HS-27A (cell line): ENCODE results near the gene TM9SF2.
"Not testable (repeated sequence)": the region's sequence is repeated elsewhere in the genome, so short reads cannot be mapped to it uniquely, and the experiment has no call there.

ENCODE experiments used
- DNase-seq: peaks from one replicate; pipeline ENCODE4 v3.0.0-alpha.2; 2012; ENCODE audit warnings: low read depth, missing footprints

TM9SF2 gene

DNA sequence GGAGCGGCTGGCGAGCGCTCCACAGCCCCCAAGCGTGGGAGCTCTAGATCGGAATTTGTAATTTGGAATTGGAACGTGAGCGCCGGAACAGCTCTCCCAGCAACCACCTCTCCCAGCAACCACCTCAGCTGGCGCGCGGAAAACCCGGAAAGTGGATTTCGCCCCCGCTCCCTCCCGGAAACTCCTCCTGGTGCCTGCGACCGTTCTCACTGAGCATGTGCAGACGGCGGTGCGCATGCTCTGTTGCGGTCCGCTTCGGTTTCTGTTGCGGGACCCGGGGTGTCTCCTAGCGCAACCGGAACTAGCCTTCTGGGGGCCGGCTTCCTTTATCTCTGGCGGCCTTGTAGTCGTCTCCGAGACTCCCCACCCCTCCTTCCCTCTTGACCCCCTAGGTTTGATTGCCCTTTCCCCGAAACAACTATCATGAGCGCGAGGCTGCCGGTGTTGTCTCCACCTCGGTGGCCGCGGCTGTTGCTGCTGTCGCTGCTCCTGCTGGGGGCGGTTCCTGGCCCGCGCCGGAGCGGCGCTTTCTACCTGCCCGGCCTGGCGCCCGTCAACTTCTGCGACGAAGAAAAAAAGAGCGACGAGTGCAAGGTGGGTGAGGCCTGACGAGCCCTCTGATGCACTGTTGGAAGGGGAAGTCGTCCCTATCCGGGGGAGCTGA is at the start of gene TM9SF2:
Gene TM9SF2 (plus strand): TSS at position 289 of the 664 bp plus-strand sequence. CDS start 135 bp downstream, at position 424.
- DNase-seq: peak; percentile 59

GRCh38 chr13:99454518-99455183 is 46.6 kb upstream of the TM9SF2 start:
- DNase-seq: no peak

DNA sequence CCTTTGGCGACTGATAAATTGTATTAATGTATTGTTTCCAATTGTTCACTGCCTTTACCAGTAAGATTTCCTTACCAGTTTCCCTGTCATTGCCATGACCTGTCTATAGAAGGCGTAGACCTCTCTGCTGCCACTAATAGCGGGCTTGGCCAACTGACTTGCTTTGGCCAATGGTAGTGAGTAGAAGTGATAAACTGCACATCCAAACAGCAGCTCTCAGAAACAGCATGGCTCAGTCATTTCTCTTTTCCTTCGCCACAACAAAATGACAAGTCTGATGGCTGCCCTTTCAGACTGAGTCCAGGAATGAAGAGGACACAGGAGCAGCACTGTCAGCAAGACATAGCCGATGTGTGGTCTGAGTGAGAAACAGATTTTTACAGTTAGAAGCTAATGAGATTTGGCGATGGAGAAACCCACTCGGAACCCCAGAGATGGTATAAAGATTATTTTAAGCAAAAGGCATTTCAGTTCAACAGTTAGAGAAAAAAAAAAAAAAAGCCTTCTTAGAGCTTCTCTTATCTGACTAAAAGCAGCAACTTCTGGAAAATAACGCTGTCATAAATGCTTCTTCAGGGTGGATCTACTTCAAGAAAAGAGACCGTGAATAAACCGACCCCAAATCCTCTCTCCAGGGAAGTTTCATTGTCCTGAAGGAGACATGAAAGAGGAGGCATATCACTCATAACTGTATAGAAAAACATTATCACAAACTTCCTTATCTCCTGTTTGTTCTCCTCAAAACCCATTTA is 42.0 kb upstream of the TM9SF2 start:
- DNase-seq: no peak

DNA sequence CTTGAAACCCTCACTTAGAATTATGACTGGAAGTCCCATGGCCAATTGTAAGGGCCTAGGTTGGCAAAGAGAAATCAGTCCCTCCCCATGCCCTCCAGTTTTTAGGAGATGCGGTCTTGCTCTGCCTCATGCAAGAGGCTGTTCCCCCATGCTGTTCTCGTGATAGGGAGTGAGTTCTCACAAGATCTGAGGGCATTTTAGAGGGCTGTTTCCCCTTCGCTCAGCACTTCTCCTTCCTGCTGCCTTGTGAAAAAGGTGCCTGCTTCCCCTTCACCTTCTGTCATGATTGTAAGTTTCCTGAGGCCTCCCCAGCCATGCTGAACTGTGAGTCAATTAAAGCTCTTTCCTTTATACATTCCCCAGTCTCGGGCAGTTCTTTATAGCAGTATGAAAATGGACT is 40.5 kb upstream of the TM9SF2 start:
- DNase-seq: not testable (repeated sequence)

- no peak for DNase-seq
Measured at GRCh38 chr13:99463646-99464397, 37.5 kb upstream of the TM9SF2 start.

DNA sequence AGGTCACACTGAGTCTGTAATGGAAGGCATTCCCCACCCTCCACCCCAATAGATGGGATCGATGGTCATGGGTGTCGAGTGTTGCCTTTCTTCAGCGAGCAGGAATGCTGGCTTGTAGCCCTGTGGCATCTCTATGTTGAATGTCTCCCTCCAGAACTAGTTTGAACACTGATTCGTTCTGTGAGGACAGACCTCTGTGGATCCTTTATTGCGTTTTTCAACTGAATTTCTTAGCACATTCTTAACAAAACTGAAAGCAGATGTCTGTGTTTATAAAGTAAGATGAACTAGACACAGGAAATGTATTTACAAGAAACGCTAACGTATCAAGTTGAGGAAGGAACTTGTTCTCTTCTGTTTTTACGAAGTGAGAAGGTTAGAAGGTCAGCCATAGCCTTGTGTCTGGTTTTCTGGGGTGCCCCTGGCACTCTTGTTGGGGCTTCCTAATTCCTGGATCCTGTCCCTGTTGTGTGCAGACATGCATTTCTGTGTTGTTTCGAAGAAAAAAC is 36.8 kb upstream of the TM9SF2 start:
- no peak for DNase-seq

DNA sequence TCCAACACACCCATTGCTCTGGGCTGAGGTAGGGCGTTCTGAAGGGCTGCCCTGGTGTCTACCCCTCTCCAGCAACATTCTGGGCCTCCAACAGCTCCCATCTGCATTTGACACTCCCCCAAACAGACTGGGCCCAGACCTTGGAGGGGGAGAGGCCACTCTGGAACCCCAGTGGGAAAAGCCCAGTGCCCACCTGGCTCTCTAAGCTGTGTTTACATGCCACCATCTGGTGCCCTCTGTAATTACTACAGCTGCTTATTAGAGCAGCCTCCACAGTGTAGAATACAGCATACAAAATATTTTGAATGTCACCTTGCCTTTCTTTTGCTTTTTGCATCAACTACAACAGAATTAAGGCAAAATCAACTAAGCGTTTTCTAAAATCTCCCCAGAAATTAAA is 35.8 kb upstream of the TM9SF2 start:
- no peak for DNase-seq

DNA sequence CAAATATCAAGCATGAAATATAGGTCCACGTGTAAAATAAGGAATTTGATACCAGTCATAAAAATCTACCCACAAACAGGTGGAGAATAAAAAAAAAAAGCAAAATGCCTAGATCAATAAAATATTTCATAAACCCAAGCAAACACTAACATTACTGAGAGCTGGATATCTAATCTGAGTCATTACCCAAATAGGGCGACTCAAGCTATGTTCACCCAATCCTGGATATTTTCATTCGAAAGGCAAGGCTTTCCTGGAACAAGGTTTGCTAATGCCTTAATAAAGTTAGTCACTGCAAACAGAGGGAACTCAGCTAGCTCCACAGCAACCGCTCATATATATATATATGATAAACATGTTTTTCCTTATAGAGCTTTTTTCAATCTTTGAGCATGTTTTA is 33.5 kb upstream of the TM9SF2 start:
- no peak for DNase-seq

GRCh38 chr13:99469041-99469440 is 32.2 kb upstream of the TM9SF2 start:
- no peak for DNase-seq

- DNase-seq: no peak
Measured at GRCh38 chr13:99470027-99470426, 31.2 kb upstream of the TM9SF2 start.

- DNase-seq: no peak
Measured at GRCh38 chr13:99471221-99472121, 29.8 kb upstream of the TM9SF2 start.

DNA sequence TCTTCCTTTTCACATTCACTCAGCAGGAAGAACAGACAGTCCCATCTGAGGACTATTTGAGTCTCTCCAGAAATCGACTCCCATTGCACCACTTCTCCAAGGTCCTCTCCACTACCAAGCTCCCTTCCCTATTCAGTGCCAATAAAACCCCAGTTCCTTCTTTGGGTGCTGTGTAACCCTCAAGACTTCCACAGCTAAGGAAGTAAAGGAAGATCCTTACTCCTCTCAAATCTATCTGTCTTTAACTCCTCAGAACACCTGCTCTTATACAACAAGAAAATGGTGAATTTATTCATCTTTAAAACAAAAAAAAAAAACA is 29.2 kb upstream of the TM9SF2 start:
- no peak for DNase-seq

DNA sequence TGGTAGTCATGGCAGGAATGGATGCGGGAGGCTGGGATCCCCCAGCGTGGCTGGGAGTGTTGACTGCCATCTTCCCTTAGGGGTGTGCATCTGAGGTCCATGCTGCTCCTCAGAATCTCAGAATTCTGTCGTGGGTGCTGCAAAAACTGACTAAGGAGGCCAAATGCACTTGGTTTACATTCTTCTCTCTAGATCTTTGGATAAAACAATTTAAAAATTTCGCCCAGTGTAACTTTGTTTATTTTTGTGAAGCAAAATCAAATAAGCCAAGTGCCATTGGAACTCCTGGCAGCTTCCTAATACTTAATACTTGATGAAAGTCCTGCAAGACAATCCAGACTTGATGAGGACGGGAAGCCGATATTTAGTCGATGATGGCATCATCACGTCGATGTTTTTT is 27.8 kb upstream of the TM9SF2 start:
- DNase-seq: no peak

DNA sequence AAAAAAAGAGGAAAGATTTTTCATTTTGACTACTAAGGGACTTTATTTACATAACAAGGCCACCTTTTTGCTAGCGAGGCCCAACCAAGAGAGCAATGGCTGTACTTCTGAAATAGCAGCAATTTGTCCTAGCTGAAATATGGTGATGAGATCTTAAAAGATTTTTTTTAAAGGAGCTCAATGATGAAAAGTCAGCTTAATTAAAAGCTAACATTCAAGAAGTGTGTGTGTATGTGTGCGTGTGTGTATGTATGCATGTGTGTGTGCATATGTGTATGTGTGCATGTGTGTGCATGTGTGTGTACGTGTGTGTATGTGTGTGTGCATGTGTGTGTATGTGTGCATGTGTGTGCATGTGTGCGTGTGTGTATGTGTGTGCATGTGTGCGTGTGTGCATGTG is 24.6 kb upstream of the TM9SF2 start:
- no peak for DNase-seq

DNA sequence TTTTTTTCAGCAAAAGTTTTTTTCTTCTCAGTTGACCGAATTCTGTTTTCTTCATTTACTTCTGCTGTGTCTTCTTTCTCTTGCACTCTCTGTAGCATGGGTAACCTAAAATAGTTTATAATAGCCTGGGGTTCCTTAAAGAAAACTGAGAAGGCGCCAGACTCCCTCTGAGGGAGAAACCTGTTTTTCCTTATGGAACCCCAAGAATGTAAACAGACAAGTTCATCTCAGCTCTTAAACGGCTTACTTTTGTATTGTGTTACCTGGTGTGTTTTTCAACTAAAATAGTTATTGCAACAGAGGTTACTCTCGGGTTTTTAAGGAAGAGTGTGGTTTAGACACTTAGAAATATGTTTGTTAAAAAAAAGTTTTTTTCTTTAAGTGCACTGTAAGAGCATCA is 23.8 kb upstream of the TM9SF2 start:
- DNase-seq: no peak

DNA sequence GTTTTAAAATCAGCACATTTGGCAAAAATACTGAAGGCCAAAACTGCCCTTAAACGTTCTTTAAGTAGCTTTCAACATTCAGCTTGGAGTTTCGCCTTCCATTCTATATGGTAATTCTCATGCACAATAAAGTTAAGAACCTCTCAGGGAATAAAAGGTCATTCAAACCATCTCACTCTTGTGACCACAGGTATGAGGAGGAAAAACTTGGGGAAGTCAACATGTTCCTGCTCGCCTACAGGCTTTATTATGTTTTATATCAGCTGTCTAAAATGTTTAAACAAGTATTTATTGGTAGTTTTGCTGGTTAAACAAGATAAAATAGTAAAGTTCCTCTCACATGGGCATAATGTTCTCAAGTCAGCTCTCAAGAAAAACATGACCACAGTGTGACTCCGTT is 19.9 kb upstream of the TM9SF2 start:
- DNase-seq: no peak

GRCh38 chr13:99484473-99484872 is 16.8 kb upstream of the TM9SF2 start:
- no peak for DNase-seq

DNA sequence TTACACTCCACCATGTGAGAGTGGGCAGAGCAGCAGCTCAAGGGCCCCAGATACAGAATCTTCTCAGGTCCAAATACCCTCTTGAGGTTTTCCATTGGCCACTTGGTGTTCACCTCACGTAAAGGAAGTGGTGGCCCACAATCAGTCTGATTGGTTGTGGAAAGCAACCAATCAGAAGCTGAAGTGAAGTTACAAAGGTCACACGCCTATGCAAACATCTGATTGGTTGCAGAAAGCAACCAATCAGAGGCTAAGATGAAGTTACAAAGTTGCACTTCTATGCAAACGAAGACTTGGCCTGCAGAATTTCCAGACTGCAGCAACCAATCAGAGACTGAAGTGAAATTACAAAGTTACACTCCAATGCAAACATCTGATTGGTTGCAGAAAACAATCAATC is 14.3 kb upstream of the TM9SF2 start:
- DNase-seq: no peak

DNA sequence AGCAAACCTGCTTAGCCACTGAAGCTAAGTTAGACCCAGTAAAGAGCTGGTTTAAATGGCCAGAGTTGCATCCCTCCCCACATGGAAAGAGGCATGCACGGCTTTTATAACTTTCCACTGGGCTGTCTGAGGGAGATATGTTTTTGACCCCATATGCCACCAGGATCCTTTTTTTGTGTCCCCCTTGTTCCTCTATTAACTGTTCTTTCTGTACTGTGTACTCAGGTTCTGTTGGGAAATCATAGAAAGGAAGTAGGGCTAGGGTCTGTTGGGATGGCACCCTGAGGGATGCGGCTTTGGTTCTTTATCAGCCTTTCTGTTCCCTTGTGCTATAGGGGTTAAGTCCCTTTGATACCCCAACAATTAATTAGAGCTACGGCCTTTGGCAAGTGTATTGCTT is 12.2 kb upstream of the TM9SF2 start:
- no peak for DNase-seq

DNA sequence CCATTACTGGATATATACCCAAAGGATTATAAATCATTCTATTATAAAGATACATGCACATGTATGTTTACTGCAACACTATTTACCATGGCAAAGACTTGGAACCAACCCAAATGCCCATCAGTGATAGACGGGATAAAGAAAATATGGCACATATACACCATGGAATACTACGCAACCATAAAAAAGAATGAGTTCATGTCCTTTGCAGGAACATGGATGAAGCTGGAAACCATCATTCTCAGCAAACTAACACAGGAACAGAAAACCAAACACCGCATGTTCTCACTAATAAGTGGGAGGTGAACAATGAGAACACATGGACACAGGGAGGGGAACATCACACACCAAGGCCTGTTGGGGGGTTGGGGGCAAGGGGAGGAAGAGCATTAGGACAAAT is 9.5 kb upstream of the TM9SF2 start:
- DNase-seq: not testable (repeated sequence)

GRCh38 chr13:99495466-99496183 is 5.6 kb upstream of the TM9SF2 start:
- no peak for DNase-seq
